Activated naive CD4-positive, alpha-beta T cell treated with anti-CD3 and anti-CD28 coated beads for 36 hours (primary cell): Measurements from ENCODE around the gene EML6. TPM values are rescaled to one million over a fixed set of nuclear protein-coding genes. Genes with fewer than 3 reads are reported as not detected.
A peak's percentile ranks its signal among the peaks of the same experiment; 100 is the strongest.

ENCODE experiments used
- CTCF ChIA-PET: fragments of 350-600 bp; sonication (Branson Sonifier 250); formaldehyde crosslinking; loops from one replicate; lab custom pipeline; 2021; ENCODE audit warnings: antibody characterized with exemption; lab: Charles Lee
- DNase-seq: peaks from one replicate; pipeline ENCODE4 v3.0.0-alpha.2; 2020
- H3K27ac Mint-ChIP-seq: one replicate; pipeline ENCODE4 v1.8.0; 2021; ENCODE audit warnings: mild to moderate bottlenecking, mixed read lengths
- H3K27me3 Mint-ChIP-seq: one replicate; pipeline ENCODE4 v1.8.0; 2021; ENCODE audit warnings: low read depth, mixed read lengths
- H3K36me3 Mint-ChIP-seq: one replicate; pipeline ENCODE4 v1.8.0; 2021; ENCODE audit warnings: low read depth, mixed read lengths
- H3K4me1 Mint-ChIP-seq: one replicate; pipeline ENCODE4 v1.8.0; 2021; ENCODE audit warnings: low read depth, mixed read lengths
- H3K4me3 Mint-ChIP-seq: one replicate; pipeline ENCODE4 v1.8.0; 2021; ENCODE audit warnings: mild to moderate bottlenecking, moderate library complexity, mixed read lengths
- H3K9me3 Mint-ChIP-seq: one replicate; pipeline ENCODE4 v1.8.0; 2021; ENCODE audit warnings: mixed read lengths
- intact Hi-C: fragments of 100-400 bp; cut with micrococcal nuclease; formaldehyde crosslinking; loops from one replicate; pipeline ENCODE4 v1.15.1; 2023
- total RNA-seq, 2 experiments: library from RNA; stranded (reverse); gene quantifications; one replicate each; pipeline ENCODE4 v1.2.3, GENCODE V29; 2021

The EML6 gene
- total RNA-seq, 2 experiments from 2014 or later = 0.38 to 0.49 TPM

GRCh38 chr2:54763636-54764291 is 40.3 kb downstream of the EML6 start:
- Mint-ChIP-seq H3K27ac (no peak overlapping the region), H3K4me1 (peaks cover 12% of the 10 kb centered on the region)
- intact Hi-C loops = loop anchor here (2.0 to 5.0 kb wide), 3 partner anchors 75 to 411 kb away; no protein-coding TSS in a partner anchor

GRCh38 chr2:54767921-54768320 is 44.5 kb downstream of the EML6 start:
- H3K4me1 Mint-ChIP-seq = peaks cover 15% of the 10 kb centered on the region
- H3K27ac Mint-ChIP-seq = no peak overlapping the region
- CTCF ChIA-PET = no interaction called here
- no peaks in the 10 kb centered on the region for H3K9me3 Mint-ChIP-seq
- no peak for DNase-seq
- H3K36me3 Mint-ChIP-seq = no peaks in the 10 kb centered on the region
- intact Hi-C loops = loop anchor here (1.0 to 5.0 kb wide), 4 partner anchors 45 to 282 kb away; partner anchors contain the start of genes EML6 and RTN4
- no peaks in the 10 kb centered on the region for H3K27me3 Mint-ChIP-seq
- H3K4me3 Mint-ChIP-seq = no peak overlapping the region

More at GRCh38 chr2:54763636-54764291, 40.3 kb downstream of the EML6 start:
- CTCF ChIA-PET = interaction anchor here (1.2 to 1.7 kb wide), 2 partner anchors 75 to 76 kb away, joined by 4 read pairs; no protein-coding TSS in a partner anchor
- peak; percentile 53 for DNase-seq
- Mint-ChIP-seq H3K36me3 (no peaks in the 10 kb centered on the region), H3K9me3 (no peaks in the 10 kb centered on the region), H3K4me3 (no peak overlapping the region), H3K27me3 (no peaks in the 10 kb centered on the region)

- no peaks in the 10 kb centered on the region for H3K36me3 Mint-ChIP-seq
- H3K27me3 Mint-ChIP-seq = no peaks in the 10 kb centered on the region
- intact Hi-C loops = loop anchor here (1.0 to 5.0 kb wide), 4 partner anchors 46 to 281 kb away; partner anchors contain the start of genes EML6 and RTN4
- DNase-seq = no peak
- H3K9me3 Mint-ChIP-seq = no peaks in the 10 kb centered on the region
- no peak overlapping the region for H3K4me3 Mint-ChIP-seq
- H3K4me1 Mint-ChIP-seq = peaks cover 15% of the 10 kb centered on the region
- no peak overlapping the region for H3K27ac Mint-ChIP-seq
- CTCF ChIA-PET = no interaction called here
Observed at GRCh38 chr2:54768772-54769428, 45.4 kb downstream of the EML6 start.

GRCh38 chr2:54770211-54770610 is 46.7 kb downstream of the EML6 start:
- peaks cover 15% of the 10 kb centered on the region for H3K4me1 Mint-ChIP-seq
- CTCF ChIA-PET = interaction anchor here (0.5 to 1.0 kb wide), 2 partner anchors 68 to 70 kb away, joined by 3 to 4 read pairs; no protein-coding TSS in a partner anchor
- peaks cover 2% of the 10 kb centered on the region for H3K36me3 Mint-ChIP-seq
- intact Hi-C loops = no loop called here
- no peaks in the 10 kb centered on the region for H3K27me3 Mint-ChIP-seq
- DNase-seq = no peak
- no peak overlapping the region for H3K27ac Mint-ChIP-seq
- peaks cover 2% of the 10 kb centered on the region for H3K9me3 Mint-ChIP-seq
- H3K4me3 Mint-ChIP-seq = no peak overlapping the region

GRCh38 chr2:54770676-54771075 is 47.2 kb downstream of the EML6 start:
- Mint-ChIP-seq H3K4me1 (peaks cover 15% of the 10 kb centered on the region), H3K27ac (no peak overlapping the region), H3K36me3 (peaks cover 4% of the 10 kb centered on the region), H3K9me3 (peaks cover 6% of the 10 kb centered on the region), H3K4me3 (no peak overlapping the region), H3K27me3 (no peaks in the 10 kb centered on the region)
- intact Hi-C loops = no loop called here
- CTCF ChIA-PET = interaction anchor here (0.5 to 1.0 kb wide), 2 partner anchors 68 to 70 kb away, joined by 3 to 4 read pairs; no protein-coding TSS in a partner anchor
- DNase-seq = no peak

GRCh38 chr2:54771166-54771885 is 47.9 kb downstream of the EML6 start:
- H3K9me3 Mint-ChIP-seq = peaks cover 10% of the 10 kb centered on the region
- CTCF ChIA-PET = interaction anchor here (1.8 kb wide), 1 partner anchor 67 kb away, joined by 5 read pairs; no protein-coding TSS in a partner anchor

GRCh38 chr2:54772110-54772509 is 48.6 kb downstream of the EML6 start:
- peaks cover 13% of the 10 kb centered on the region for H3K9me3 Mint-ChIP-seq
- H3K4me1 Mint-ChIP-seq = peaks cover 15% of the 10 kb centered on the region
- DNase-seq = no peak
- CTCF ChIA-PET = interaction anchor here (1.0 to 1.8 kb wide), 2 partner anchors 66 to 107 kb away, joined by 4 to 5 read pairs; no protein-coding TSS in a partner anchor
- H3K27ac Mint-ChIP-seq = no peak overlapping the region
- intact Hi-C loops = no loop called here
- no peaks in the 10 kb centered on the region for H3K27me3 Mint-ChIP-seq
- H3K4me3 Mint-ChIP-seq = no peak overlapping the region
- peaks cover 8% of the 10 kb centered on the region for H3K36me3 Mint-ChIP-seq

More at GRCh38 chr2:54771166-54771885, 47.9 kb downstream of the EML6 start:
- no peak overlapping the region for H3K4me3 Mint-ChIP-seq
- H3K27ac Mint-ChIP-seq = no peak overlapping the region
- intact Hi-C loops = no loop called here
- peaks cover 8% of the 10 kb centered on the region for H3K36me3 Mint-ChIP-seq
- H3K4me1 Mint-ChIP-seq = peaks cover 15% of the 10 kb centered on the region
- no peaks in the 10 kb centered on the region for H3K27me3 Mint-ChIP-seq
- DNase-seq = no peak

GRCh38 chr2:54772531-54772930 is 49.1 kb downstream of the EML6 start:
- H3K27ac Mint-ChIP-seq = no peak overlapping the region
- CTCF ChIA-PET = interaction anchor here (1.0 to 1.8 kb wide), 2 partner anchors 66 to 107 kb away, joined by 4 to 5 read pairs; no protein-coding TSS in a partner anchor
- no peak for DNase-seq

GRCh38 chr2:54773233-54773632 is 49.8 kb downstream of the EML6 start:
- Mint-ChIP-seq H3K27me3 (no peaks in the 10 kb centered on the region), H3K27ac (no peak overlapping the region), H3K4me3 (no peak overlapping the region), H3K4me1 (peaks cover 5% of the 10 kb centered on the region), H3K36me3 (peaks cover 8% of the 10 kb centered on the region), H3K9me3 (peaks cover 13% of the 10 kb centered on the region)
- CTCF ChIA-PET = no interaction called here
- intact Hi-C loops = no loop called here
- DNase-seq = no peak

More at GRCh38 chr2:54772531-54772930, 49.1 kb downstream of the EML6 start:
- Mint-ChIP-seq H3K27me3 (no peaks in the 10 kb centered on the region), H3K4me3 (no peak overlapping the region), H3K36me3 (peaks cover 8% of the 10 kb centered on the region), H3K9me3 (peaks cover 13% of the 10 kb centered on the region), H3K4me1 (peaks cover 12% of the 10 kb centered on the region)
- intact Hi-C loops = no loop called here

- no peak overlapping the region for H3K27ac Mint-ChIP-seq
- H3K27me3 Mint-ChIP-seq = no peaks in the 10 kb centered on the region
- peaks cover 3% of the 10 kb centered on the region for H3K4me1 Mint-ChIP-seq
- DNase-seq = no peak
- no peak overlapping the region for H3K4me3 Mint-ChIP-seq
- peaks cover 8% of the 10 kb centered on the region for H3K36me3 Mint-ChIP-seq
- peaks cover 13% of the 10 kb centered on the region for H3K9me3 Mint-ChIP-seq
- CTCF ChIA-PET = no interaction called here
- intact Hi-C loops = no loop called here
Observed at GRCh38 chr2:54773838-54774237, 50.4 kb downstream of the EML6 start.

- DNase-seq = no peak
- Mint-ChIP-seq H3K9me3 (peaks cover 13% of the 10 kb centered on the region), H3K4me1 (peaks cover 3% of the 10 kb centered on the region), H3K27me3 (no peaks in the 10 kb centered on the region), H3K4me3 (no peak overlapping the region), H3K36me3 (peaks cover 8% of the 10 kb centered on the region), H3K27ac (no peak overlapping the region)
- intact Hi-C loops = no loop called here
- CTCF ChIA-PET = no interaction called here
Observed at GRCh38 chr2:54775710-54776109, 52.2 kb downstream of the EML6 start.

GRCh38 chr2:54776494-54776893 is 53.0 kb downstream of the EML6 start:
- Mint-ChIP-seq H3K27me3 (no peaks in the 10 kb centered on the region), H3K36me3 (peaks cover 8% of the 10 kb centered on the region), H3K27ac (no peak overlapping the region), H3K9me3 (peaks cover 13% of the 10 kb centered on the region), H3K4me3 (no peak overlapping the region), H3K4me1 (peaks cover 3% of the 10 kb centered on the region)
- no peak for DNase-seq
- intact Hi-C loops = no loop called here
- CTCF ChIA-PET = interaction anchor here (0.7 kb wide), 1 partner anchor 95 kb away, joined by 3 read pairs; no protein-coding TSS in a partner anchor
